CD4-positive, alpha-beta T cell (primary cell): ENCODE data around the gene RNASE1. TPM values are rescaled to one million over a fixed set of nuclear protein-coding genes. Genes with fewer than 3 reads are reported as not detected.
A peak's percentile ranks its signal among the peaks of the same experiment; 100 is the strongest.

Experiments
- ATAC-seq: fragments of 200-7000 bp; cut with Tn5 transposase; one replicate; pipeline ENCODE4 v1.10.0; 2022; ENCODE audit warnings: mild to moderate bottlenecking; ENCODE audit not compliant: poor library complexity
- CTCF ChIA-PET: fragments of 350-600 bp; sonication (Branson Sonifier 250); formaldehyde crosslinking; loops from one replicate; lab custom pipeline; 2021; ENCODE audit warnings: antibody characterized with exemption, inconsistent platforms; lab: Charles Lee
- POLR2A ChIA-PET: fragments of 350-600 bp; sonication (Branson Sonifier 250); formaldehyde crosslinking; loops from one replicate; lab custom pipeline; 2021; ENCODE audit warnings: antibody characterized with exemption, inconsistent platforms; lab: Charles Lee
- DNase-seq, 14 experiments: peaks; one replicate each; pipeline ENCODE4 v3.0.0-alpha.2; 2013 to 2020; ENCODE audit warnings: mixed read lengths in 2 of 14
- H3K27ac ChIP-seq, 2 donors: one replicate each; pipeline versions ENCODE4 v1.5.1 to v1.7.0; 2013; ENCODE audit warnings: low read length in 2 of 2, low read depth in 1 of 2, mild to moderate bottlenecking in 1 of 2
- H3K27me3 ChIP-seq, 2 experiments: 1 replicate in 1 of 2; 2 replicates in 1 of 2; pipeline versions ENCODE4 v1.6.1 to v1.7.0; 2013; ENCODE audit warnings: low read length in 2 of 2, control low read depth in 1 of 2, mild to moderate bottlenecking in 1 of 2, moderate library complexity in 1 of 2; ENCODE audit not compliant: insufficient read depth in 2 of 2, control insufficient read depth in 1 of 2
- H3K36me3 ChIP-seq: one replicate; pipeline ENCODE4 v1.6.1; 2013; ENCODE audit warnings: low read length, control low read depth; ENCODE audit not compliant: insufficient read depth
- H3K4me1 ChIP-seq: one replicate; pipeline ENCODE4 v1.6.1; 2013; ENCODE audit warnings: low read length, control low read depth; ENCODE audit not compliant: insufficient read depth
- H3K4me3 ChIP-seq: one replicate; pipeline ENCODE4 v1.5.1; 2013; ENCODE audit warnings: mild to moderate bottlenecking, low read length, moderate library complexity
- H3K9me3 ChIP-seq, 2 experiments: 1 replicate in 1 of 2; 2 replicates in 1 of 2; pipeline versions ENCODE4 v1.6.1 to v1.7.0; 2013; ENCODE audit warnings: low read length in 2 of 2, mild to moderate bottlenecking in 2 of 2, control low read depth in 1 of 2, moderate library complexity in 1 of 2; ENCODE audit not compliant: control insufficient read depth in 1 of 2, insufficient read depth in 1 of 2
- H3K27ac Mint-ChIP-seq: one replicate; pipeline ENCODE4 v1.8.0; 2020; ENCODE audit warnings: mixed read lengths
- H3K27me3 Mint-ChIP-seq: one replicate; pipeline ENCODE4 v1.8.0; 2021; ENCODE audit warnings: mixed read lengths
- H3K36me3 Mint-ChIP-seq: one replicate; pipeline ENCODE4 v1.8.0; 2021; ENCODE audit warnings: low read depth, mixed read lengths
- H3K4me1 Mint-ChIP-seq: one replicate; pipeline ENCODE4 v1.8.0; 2021; ENCODE audit warnings: low read depth, mixed read lengths
- H3K4me3 Mint-ChIP-seq: one replicate; pipeline ENCODE4 v1.8.0; 2020; ENCODE audit warnings: mild to moderate bottlenecking, mixed read lengths
- H3K9me3 Mint-ChIP-seq: one replicate; pipeline ENCODE4 v1.8.0; 2020; ENCODE audit warnings: mixed read lengths
- CTCF ChIP-seq: fragments of 200-600 bp; IDR thresholded peaks from one replicate; pipeline ENCODE4 v1.8.0; 2022; ENCODE audit warnings: antibody characterized with exemption, mild to moderate bottlenecking
- intact Hi-C, 2 experiments: fragments of 100-400 bp; cut with DNase I in 1 of 2; cut with micrococcal nuclease in 1 of 2; formaldehyde crosslinking; loops; one replicate each; pipeline versions ENCODE4 v1.15.1 to v1.9.0; 2023 to 2025; cut with DNase I, micrococcal nuclease
- total RNA-seq, 174 experiments: library from RNA in 2 of 174; stranded (reverse) in 2 of 174; gene quantifications; one replicate each; pipeline ENCODE4 v1.2.3 and lab custom pipeline; 2021 to 2026

Gene RNASE1
- total RNA-seq, 2 experiments from 2014 or later = not detected

- intact Hi-C loops = no loop called here
These were observed 7.8 kb downstream of the RNASE1 start for GRCh38 chr14:20794644-20795369.

GRCh38 chr14:20792556-20792955 is 10.1 kb downstream of the RNASE1 start:
- intact Hi-C loops = no loop called here
- Mint-ChIP-seq H3K4me1 (peaks cover 8% of the 10 kb centered on the region), H3K27ac (no peak overlapping the region), H3K9me3 (no peaks in the 10 kb centered on the region), H3K4me3 (no peak overlapping the region), H3K27me3 (no peaks in the 10 kb centered on the region), H3K36me3 (no peaks in the 10 kb centered on the region)
- Histone ChIP-seq H3K36me3 (no peaks in the 10 kb centered on the region), H3K9me3 (no peaks in the 10 kb centered on the region), H3K4me1 (no peaks in the 10 kb centered on the region), H3K27me3 (no peaks in the 10 kb centered on the region), H3K27ac (no peak overlapping the region), H3K4me3 (no peak overlapping the region)
- ChIA-PET CTCF (no interaction called here), POLR2A (no interaction called here)
- peak in 1 of 14 experiments; percentile 37 for DNase-seq
- no peak for TF ChIP-seq CTCF
- no peak for ATAC-seq

More at GRCh38 chr14:20794644-20795369, 7.8 kb downstream of the RNASE1 start:
- H3K27ac Mint-ChIP-seq = no peak overlapping the region
- H3K27ac ChIP-seq = no peak overlapping the region
- no peak for TF ChIP-seq CTCF
- H3K27me3 ChIP-seq = no peaks in the 10 kb centered on the region
- H3K4me3 ChIP-seq = no peak overlapping the region
- H3K9me3 ChIP-seq = no peaks in the 10 kb centered on the region
- peaks cover 7% of the 10 kb centered on the region for H3K4me1 Mint-ChIP-seq
- no peaks in the 10 kb centered on the region for H3K36me3 Mint-ChIP-seq
- H3K4me3 Mint-ChIP-seq = no peak overlapping the region
- no peaks in the 10 kb centered on the region for H3K27me3 Mint-ChIP-seq
- no peak for ATAC-seq
- ChIA-PET POLR2A (no interaction called here), CTCF (no interaction called here)
- peaks cover under 1% of the 10 kb centered on the region for H3K4me1 ChIP-seq
- H3K36me3 ChIP-seq = no peaks in the 10 kb centered on the region
- H3K9me3 Mint-ChIP-seq = no peaks in the 10 kb centered on the region
- DNase-seq = no peak

- no peaks in the 10 kb centered on the region for H3K36me3 Mint-ChIP-seq
- H3K4me3 Mint-ChIP-seq = no peak overlapping the region
- ATAC-seq (no peak), DNase-seq (no peak)
- TF ChIP-seq CTCF = no peak
- no peaks in the 10 kb centered on the region for H3K4me1 ChIP-seq
- no peaks in the 10 kb centered on the region for H3K27me3 Mint-ChIP-seq
- peaks cover 8% of the 10 kb centered on the region for H3K4me1 Mint-ChIP-seq
- intact Hi-C loops = no loop called here
- no peaks in the 10 kb centered on the region for H3K36me3 ChIP-seq
- H3K27ac ChIP-seq = no peak overlapping the region
- no peak overlapping the region for H3K27ac Mint-ChIP-seq
- no peak overlapping the region for H3K4me3 ChIP-seq
- ChIA-PET POLR2A (no interaction called here), CTCF (no interaction called here)
- H3K9me3 ChIP-seq = no peaks in the 10 kb centered on the region
- no peaks in the 10 kb centered on the region for H3K27me3 ChIP-seq
- H3K9me3 Mint-ChIP-seq = no peaks in the 10 kb centered on the region
These were observed 11.0 kb downstream of the RNASE1 start for GRCh38 chr14:20791597-20791996.
